Duodenal mucosa (tissue), 2 donors: ENCODE data around the gene LRRC1.

Experiments used
- H3K27ac ChIP-seq: one replicate; pipeline ENCODE4 v1.7.0; 2013; ENCODE audit warnings: low read depth, low read length
- H3K27me3 ChIP-seq, 2 donors: one replicate each; pipeline ENCODE4 v1.7.0; 2013; ENCODE audit warnings: low read length in 2 of 2, control low read depth in 1 of 2; ENCODE audit not compliant: insufficient read depth in 2 of 2, control insufficient read depth in 1 of 2
- H3K36me3 ChIP-seq, 2 donors: one replicate each; pipeline ENCODE4 v1.7.0; 2013; ENCODE audit warnings: low read length in 2 of 2, control low read depth in 1 of 2; ENCODE audit not compliant: insufficient read depth in 2 of 2, control insufficient read depth in 1 of 2
- H3K4me1 ChIP-seq, 2 donors: one replicate each; pipeline ENCODE4 v1.7.0; 2013; ENCODE audit warnings: low read length in 2 of 2, control low read depth in 1 of 2; ENCODE audit not compliant: insufficient read depth in 2 of 2, control insufficient read depth in 1 of 2
- H3K4me3 ChIP-seq, 2 donors: one replicate each; pipeline ENCODE4 v1.7.0; 2013; ENCODE audit warnings: low read length in 2 of 2, low read depth in 1 of 2
- H3K9ac ChIP-seq, 2 donors: one replicate each; pipeline ENCODE4 v1.7.0; 2013; ENCODE audit warnings: low read length in 2 of 2, low read depth in 1 of 2
- H3K9me3 ChIP-seq, 2 donors: one replicate each; pipeline ENCODE4 v1.7.0; 2013; ENCODE audit warnings: low read length in 2 of 2, control low read depth in 1 of 2; ENCODE audit not compliant: control insufficient read depth in 1 of 2

Gene LRRC1

DNA sequence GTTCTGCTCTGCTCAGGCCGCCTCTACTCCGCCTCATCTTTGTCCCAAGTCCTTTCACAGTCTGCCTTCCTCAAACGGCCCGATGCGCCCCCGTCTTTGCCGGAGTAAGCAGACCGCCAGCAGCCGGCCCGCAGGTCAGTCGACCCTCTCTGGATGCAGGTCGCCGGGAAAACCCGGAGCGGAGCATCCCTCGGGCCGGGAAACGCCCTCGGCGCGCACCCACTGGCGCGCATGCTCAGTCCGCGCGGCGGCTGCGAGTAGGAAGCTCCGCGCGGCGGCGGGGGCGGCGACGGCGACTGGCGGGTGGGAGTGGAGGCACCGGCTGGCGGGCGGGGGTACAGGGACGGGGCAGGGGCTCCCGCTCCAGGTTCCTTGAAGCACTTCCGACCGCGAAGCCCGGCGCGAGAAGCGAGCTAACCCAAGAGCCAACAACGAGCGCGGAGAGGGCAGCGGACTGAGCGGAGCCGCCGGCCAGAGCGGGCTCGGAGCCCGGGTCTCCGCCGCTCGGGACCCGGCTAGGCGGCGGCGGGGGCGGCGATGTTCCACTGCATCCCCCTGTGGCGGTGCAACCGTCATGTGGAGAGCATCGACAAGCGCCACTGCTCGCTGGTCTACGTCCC lies at the start of gene LRRC1:
Gene LRRC1 (plus strand): TSS at position 286 of the 620 bp plus-strand sequence. CDS start 252 bp downstream, at position 538.
- Histone ChIP-seq H3K36me3 (no peaks in the 10 kb centered on the region), H3K9ac (peak within 1 kb of the TSS; percentile 62 to 76), H3K27me3 (no peaks in the 10 kb centered on the region), H3K27ac (peak within 1 kb of the TSS; percentile 39), H3K4me3 (peak within 1 kb of the TSS; percentile 74 to 88), H3K9me3 (no peaks in the 10 kb centered on the region), H3K4me1 (peaks cover 19 to 38% of the 10 kb centered on the region in 2 donors)

DNA sequence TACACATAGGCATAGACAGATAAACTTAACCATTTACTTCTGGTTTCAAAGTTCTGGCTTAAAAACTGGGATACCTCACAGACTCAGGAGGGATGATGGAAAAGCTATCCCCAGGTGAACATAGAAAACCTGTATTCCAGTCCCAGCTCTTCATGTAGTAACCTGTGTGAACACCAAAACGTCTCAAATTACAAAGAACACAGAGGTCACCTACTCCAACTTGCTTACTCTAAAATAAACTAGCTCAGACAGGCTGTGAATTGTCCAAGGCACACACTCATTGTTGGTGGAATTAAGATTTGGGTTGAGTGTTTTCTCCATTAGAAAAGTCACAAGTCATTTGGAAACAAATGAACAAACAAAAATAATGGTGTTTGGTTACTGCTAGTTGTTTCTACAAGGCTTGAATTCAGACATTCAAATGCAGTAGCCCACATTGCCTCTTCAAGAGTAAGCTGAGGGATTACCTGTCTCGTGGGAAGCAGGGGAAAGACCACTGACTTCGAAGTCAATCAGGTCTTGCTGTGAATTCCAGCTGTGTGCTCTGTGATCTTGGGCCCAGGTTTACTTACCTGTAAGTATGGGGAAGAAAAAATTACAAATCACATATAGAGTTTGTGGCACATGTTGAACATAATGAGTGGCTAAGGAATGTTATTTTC lies 48.2 kb upstream of the LRRC1 start:
- no peak overlapping the region for H3K4me3 ChIP-seq
- no peaks in the 10 kb centered on the region for H3K36me3 ChIP-seq
- no peak overlapping the region for H3K9ac ChIP-seq
- no peaks in the 10 kb centered on the region for H3K9me3 ChIP-seq
- no peak overlapping the region for H3K27ac ChIP-seq
- no peaks in the 10 kb centered on the region for H3K4me1 ChIP-seq
- no peaks in the 10 kb centered on the region for H3K27me3 ChIP-seq

DNA sequence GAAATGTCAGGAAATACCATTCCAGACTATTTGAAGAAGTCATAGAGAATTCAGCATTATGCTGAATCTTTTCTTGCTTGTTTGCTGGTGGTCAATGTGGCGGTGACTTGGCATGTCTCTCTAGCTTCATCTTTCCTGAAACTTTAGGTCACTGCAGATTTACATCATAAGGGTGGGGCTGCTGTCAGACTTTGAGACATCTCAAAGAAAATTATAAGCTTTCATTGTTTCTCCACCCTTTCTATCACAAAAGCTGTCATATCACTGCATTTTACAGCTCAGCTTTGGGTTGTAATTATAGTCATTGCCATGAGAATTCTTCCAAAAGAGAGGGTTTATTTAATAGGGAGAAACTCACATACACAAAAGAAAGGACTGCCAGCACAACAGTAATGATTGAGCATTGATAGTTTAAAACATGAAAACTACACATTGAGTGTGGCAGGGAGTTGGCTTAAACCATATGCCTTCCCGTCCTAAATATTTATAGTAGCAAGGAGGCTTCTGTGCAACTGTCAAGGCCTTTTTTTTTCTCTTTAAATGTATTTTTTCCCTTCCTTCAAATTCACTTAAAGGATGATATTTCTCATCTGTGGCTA lies 44.7 kb upstream of the LRRC1 start:
- H3K4me3 ChIP-seq, result no peak overlapping the region
- no peak overlapping the region for H3K27ac ChIP-seq

GRCh38 chr6:53751417-53751816 lies 43.4 kb upstream of the LRRC1 start:
- Histone ChIP-seq H3K27ac (no peak overlapping the region), H3K9me3 (no peaks in the 10 kb centered on the region), H3K4me3 (no peak overlapping the region), H3K4me1 (no peaks in the 10 kb centered on the region), H3K36me3 (no peaks in the 10 kb centered on the region), H3K27me3 (no peaks in the 10 kb centered on the region), H3K9ac (no peak overlapping the region)

More for the DNA sequence above, 44.7 kb upstream of the LRRC1 start:
- H3K9ac ChIP-seq, result no peak overlapping the region
- H3K9me3 ChIP-seq, result no peaks in the 10 kb centered on the region
- no peaks in the 10 kb centered on the region for H3K4me1 ChIP-seq
- H3K27me3 ChIP-seq, result no peaks in the 10 kb centered on the region
- no peaks in the 10 kb centered on the region for H3K36me3 ChIP-seq

DNA sequence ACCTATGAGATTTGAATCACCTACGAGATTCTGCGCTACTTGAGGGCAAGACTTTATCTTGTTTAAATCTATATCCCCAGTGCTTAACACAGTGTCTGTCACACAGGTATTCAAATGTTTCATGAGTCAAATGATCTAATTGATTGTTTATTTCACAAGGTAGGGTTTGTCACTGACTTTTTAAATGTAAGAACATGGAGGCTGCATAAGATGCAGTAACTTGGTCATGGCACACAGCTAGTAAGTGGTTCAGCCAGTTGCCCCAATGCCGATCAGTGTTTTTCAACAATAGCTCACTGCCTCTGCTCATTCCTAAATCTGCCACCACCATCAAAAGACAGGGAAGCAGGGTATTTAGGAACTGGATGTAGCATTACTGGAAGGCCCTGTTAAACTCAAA lies 42.4 kb upstream of the LRRC1 start:
- Histone ChIP-seq H3K4me1 (no peaks in the 10 kb centered on the region), H3K27me3 (no peaks in the 10 kb centered on the region)

GRCh38 chr6:53752856-53753255 lies 41.9 kb upstream of the LRRC1 start:
- Histone ChIP-seq H3K4me1 (no peaks in the 10 kb centered on the region), H3K9me3 (no peaks in the 10 kb centered on the region), H3K27me3 (no peaks in the 10 kb centered on the region), H3K4me3 (no peak overlapping the region), H3K36me3 (no peaks in the 10 kb centered on the region), H3K9ac (no peak overlapping the region), H3K27ac (no peak overlapping the region)

More for the DNA sequence above, 42.4 kb upstream of the LRRC1 start:
- Histone ChIP-seq H3K9ac (no peak overlapping the region), H3K4me3 (no peak overlapping the region), H3K27ac (no peak overlapping the region), H3K36me3 (no peaks in the 10 kb centered on the region), H3K9me3 (no peaks in the 10 kb centered on the region)

DNA sequence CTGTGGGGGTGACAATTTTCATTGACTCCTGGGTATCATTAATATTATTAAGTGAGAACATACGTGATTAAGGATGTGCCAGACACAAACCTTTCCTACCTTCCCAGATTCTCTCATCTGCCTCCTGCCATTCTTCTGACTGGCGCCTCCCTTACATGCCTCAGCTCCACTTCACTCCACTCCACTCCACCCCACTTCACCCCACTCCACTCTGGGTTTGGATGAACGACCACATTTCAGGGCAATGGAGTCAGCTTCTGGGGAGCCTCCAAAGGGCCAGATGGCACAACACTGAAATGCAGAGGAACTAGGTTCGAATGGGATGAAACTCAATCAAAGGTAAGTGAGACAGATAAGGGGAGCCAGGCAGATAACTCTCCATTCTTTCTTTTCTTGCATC lies 40.5 kb upstream of the LRRC1 start:
- Histone ChIP-seq H3K4me3 (no peak overlapping the region), H3K27me3 (no peaks in the 10 kb centered on the region), H3K27ac (no peak overlapping the region), H3K9me3 (no peaks in the 10 kb centered on the region), H3K9ac (no peak overlapping the region), H3K36me3 (no peaks in the 10 kb centered on the region), H3K4me1 (no peaks in the 10 kb centered on the region)

DNA sequence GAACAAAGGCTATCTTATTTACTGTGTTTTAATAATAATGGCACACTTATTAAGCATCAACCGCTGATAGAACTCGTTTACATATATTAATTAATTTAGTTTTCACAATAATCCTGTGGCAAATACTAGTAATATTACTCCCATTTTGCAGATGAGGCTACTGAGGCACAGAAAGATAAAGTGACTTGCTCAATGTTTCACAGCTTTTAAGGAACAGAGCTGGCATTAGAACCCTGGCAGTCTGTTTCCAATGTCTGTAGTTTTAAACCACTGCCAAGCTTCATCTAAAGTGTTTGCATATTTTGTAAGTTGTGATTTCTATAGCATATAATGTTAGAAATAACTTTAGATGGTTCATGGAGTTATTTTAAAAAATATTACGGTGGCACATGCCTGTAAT lies 38.4 kb upstream of the LRRC1 start:
- H3K4me3 ChIP-seq, result no peak overlapping the region
- H3K36me3 ChIP-seq, result no peaks in the 10 kb centered on the region
- no peaks in the 10 kb centered on the region for H3K4me1 ChIP-seq
- no peaks in the 10 kb centered on the region for H3K9me3 ChIP-seq
- H3K27ac ChIP-seq, result no peak overlapping the region
- no peaks in the 10 kb centered on the region for H3K27me3 ChIP-seq
- no peak overlapping the region for H3K9ac ChIP-seq

DNA sequence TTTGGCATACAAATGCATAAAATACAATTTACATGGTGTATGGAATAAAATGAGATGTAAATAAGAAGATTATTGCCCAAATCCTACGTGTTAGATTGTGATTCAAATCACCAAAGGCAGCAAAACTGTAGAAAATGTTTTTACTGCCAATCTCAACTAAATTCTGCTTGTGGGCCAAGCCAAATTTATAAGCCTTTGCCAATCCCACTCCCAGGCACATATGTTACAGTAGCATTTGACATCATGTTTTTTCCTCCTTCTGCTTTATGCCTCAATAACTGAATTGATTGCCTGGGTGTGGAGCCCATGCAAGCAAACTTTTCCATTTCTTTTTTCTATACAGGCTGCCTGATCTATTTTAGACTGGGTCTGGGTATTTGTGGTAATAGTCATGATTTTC lies 36.3 kb upstream of the LRRC1 start:
- Histone ChIP-seq H3K9ac (no peak overlapping the region), H3K9me3 (no peaks in the 10 kb centered on the region), H3K36me3 (no peaks in the 10 kb centered on the region), H3K27me3 (no peaks in the 10 kb centered on the region), H3K4me3 (no peak overlapping the region), H3K4me1 (no peaks in the 10 kb centered on the region), H3K27ac (no peak overlapping the region)

DNA sequence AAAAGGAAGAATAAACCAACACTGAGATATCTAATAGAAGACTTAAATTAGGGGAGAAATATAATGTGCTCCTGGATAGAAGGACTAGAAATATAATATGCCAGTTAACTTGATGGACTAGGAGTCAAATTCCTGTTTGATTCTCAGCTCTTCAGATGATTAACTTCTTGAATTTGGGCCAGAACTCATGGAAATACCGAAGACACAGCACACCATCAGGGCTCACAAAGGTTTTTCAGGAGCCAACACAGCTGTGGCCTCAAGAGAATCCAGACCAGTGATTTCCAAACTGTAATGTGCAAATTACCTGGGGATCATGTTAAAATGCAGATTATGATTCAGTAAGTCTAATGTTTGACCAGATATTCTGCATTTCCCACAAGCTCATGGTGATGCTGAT lies 33.8 kb upstream of the LRRC1 start:
- Histone ChIP-seq H3K9me3 (no peaks in the 10 kb centered on the region), H3K36me3 (no peaks in the 10 kb centered on the region), H3K9ac (no peak overlapping the region), H3K27me3 (no peaks in the 10 kb centered on the region), H3K4me3 (no peak overlapping the region), H3K27ac (no peak overlapping the region), H3K4me1 (no peaks in the 10 kb centered on the region)
